Measurements from ENCODE around the gene SLC38A3. TPM values are rescaled to one million over a fixed set of nuclear protein-coding genes. Genes with fewer than 3 reads are reported as not detected.

Gene SLC38A3
- total and polyA plus RNA-seq, 2 donors (not counting 3 experiments of a cell fraction or from before 2014, with no cell fraction given): 0.60 to 1.1 TPM

DNA sequence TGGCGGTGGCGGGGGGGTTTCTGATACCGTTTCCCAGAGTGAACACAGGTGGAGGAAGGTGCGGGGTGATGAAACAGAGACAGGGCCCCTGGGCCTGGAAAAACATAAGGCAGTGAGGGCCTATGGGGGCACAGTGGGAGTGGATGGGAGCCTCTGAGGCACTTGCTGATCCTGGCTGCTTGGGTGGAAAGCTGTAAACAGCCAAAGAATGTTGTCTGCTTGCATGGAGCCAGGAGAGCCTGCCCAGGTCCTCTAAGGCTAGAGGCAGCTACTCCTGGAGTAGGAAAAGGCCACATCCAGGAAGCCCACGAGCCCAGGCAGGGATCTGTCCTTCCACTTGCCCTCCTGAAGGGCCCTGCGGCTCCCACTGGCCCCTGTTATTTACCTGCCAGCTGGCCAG lies 60.9 kb downstream of the SLC38A3 start:
- Histone ChIP-seq H3K9ac (replicated peaks; ENCODE audit: extremely low read depth, insufficient read depth, low read length) (no peak overlapping the region), H2AFZ (ENCODE audit: low read depth, low read length) (no peak overlapping the region), H4K20me1 (replicated peaks; ENCODE audit: control insufficient read depth, extremely low read depth, insufficient read depth, low read length) (no peaks in the 10 kb centered on the region), H3K9me1 (replicated peaks; ENCODE audit: control insufficient read depth, extremely low read depth, insufficient read depth, low read length) (no peaks in the 10 kb centered on the region), H3K79me2 (ENCODE audit: control insufficient read depth, insufficient read depth, low read length) (no peaks in the 10 kb centered on the region), H3K27ac (ENCODE audit: insufficient read depth, low read depth, low read length) (no peak overlapping the region), H3K4me2 (ENCODE audit: insufficient read depth, low read length) (no peak overlapping the region), H3K27me3 (ENCODE audit: control insufficient read depth in 2 of 2, insufficient read depth in 2 of 2, low read length in 2 of 2) (peaks cover 3 to 6% of the 10 kb centered on the region in 2 experiments), H3K36me3 (ENCODE audit: control insufficient read depth in 2 of 2, extremely low read depth in 1 of 2, insufficient read depth in 2 of 2, low read length in 2 of 2) (no peaks in the 10 kb centered on the region), H3K9me3 (replicated peaks; ENCODE audit: control insufficient read depth, insufficient read depth, low read length) (no peaks in the 10 kb centered on the region), H3K4me1 (ENCODE audit: control insufficient read depth, extremely low read depth, insufficient read depth, low read length) (no peaks in the 10 kb centered on the region), H3K4me3 (replicated peaks in 1 of 3; ENCODE audit: insufficient read depth in 1 of 3, low read depth in 1 of 3, low read length in 3 of 3) (no peak overlapping the region)
- no TSS peak for BruUV-seq (replicated peaks)
- no peak for DNase-seq (ENCODE audit: low read depth, low spot score)
- ChIA-PET POLR2A (no interaction called here), CTCF (interaction anchor here (0.6 to 1.8 kb wide), 4 partner anchors 19 to 41 kb away, joined by 3 to 12 read pairs (median 4); no protein-coding TSS in a partner anchor)
- dilution Hi-C loops (cut with MboI; ENCODE audit: extremely low pct_ligation_motif_present, low sequenced_read_pairs): no loop called here
- intact Hi-C loops (cut with micrococcal nuclease): loop anchor here (10.0 kb wide), 1 partner anchor 141 kb away; no protein-coding TSS in a partner anchor
- no peak for FAIRE-seq
- no peak for TF ChIP-seq GATA2 (IDR thresholded peaks at IDR 0.05; ENCODE audit: insufficient read depth, insufficient read length, low read depth, low read length)

- intact Hi-C loops (cut with micrococcal nuclease) (loop anchor here (10.0 kb wide), 1 partner anchor 142 kb away; no protein-coding TSS in a partner anchor), dilution Hi-C loops (cut with MboI; ENCODE audit: extremely low pct_ligation_motif_present, low sequenced_read_pairs) (no loop called here)
- no peaks in the 10 kb centered on the region for H3K79me2 ChIP-seq (ENCODE audit: control insufficient read depth, insufficient read depth, low read length)
- no peaks in the 10 kb centered on the region for H3K9me1 ChIP-seq (replicated peaks; ENCODE audit: control insufficient read depth, extremely low read depth, insufficient read depth, low read length)
- no peak overlapping the region for H3K27ac ChIP-seq (ENCODE audit: insufficient read depth, low read depth, low read length)
- DNase-seq (ENCODE audit: low read depth, low spot score): no peak
- no peak overlapping the region for H3K9ac ChIP-seq (replicated peaks; ENCODE audit: extremely low read depth, insufficient read depth, low read length)
- H3K36me3 ChIP-seq (ENCODE audit: control insufficient read depth in 2 of 2, extremely low read depth in 1 of 2, insufficient read depth in 2 of 2, low read length in 2 of 2): no peaks in the 10 kb centered on the region
- ChIA-PET CTCF (interaction anchor here (1.2 to 1.8 kb wide), 3 partner anchors 20 to 41 kb away, joined by 3 to 12 read pairs (median 6); no protein-coding TSS in a partner anchor), POLR2A (interaction anchor here (1.0 to 1.1 kb wide), 2 partner anchors 31 to 34 kb away, joined by 5 read pairs; no protein-coding TSS in a partner anchor)
- no peak overlapping the region for H3K4me2 ChIP-seq (ENCODE audit: insufficient read depth, low read length)
- H2AFZ ChIP-seq (ENCODE audit: low read depth, low read length): no peak overlapping the region
- no peaks in the 10 kb centered on the region for H4K20me1 ChIP-seq (replicated peaks; ENCODE audit: control insufficient read depth, extremely low read depth, insufficient read depth, low read length)
- no TSS peak for BruUV-seq (replicated peaks)
- no peak for TF ChIP-seq FOS (IDR thresholded peaks at IDR 0.05; ENCODE audit: borderline replicate concordance, insufficient read depth, low read length)
- TF ChIP-seq POLR2A (IDR thresholded peaks at IDR 0.05; ENCODE audit: low read depth, low read length): no peak
- no peak for TF ChIP-seq GATA2 (IDR thresholded peaks at IDR 0.05; ENCODE audit: insufficient read depth, insufficient read length, low read depth, low read length)
- TF ChIP-seq MYC (IDR thresholded peaks at IDR 0.05; ENCODE audit: low read depth, low read length): no peak
- no peak for TF ChIP-seq POLR2AphosphoS5 (IDR thresholded peaks at IDR 0.05; ENCODE audit: insufficient read depth, low read depth, low read length)
- TF ChIP-seq JUN (IDR thresholded peaks at IDR 0.05; ENCODE audit: borderline replicate concordance, insufficient read depth, insufficient read length, low read depth): no peak
- TF ChIP-seq EZH2 (IDR thresholded peaks at IDR 0.05; ENCODE audit: borderline replicate concordance, low read depth, low read length, severe bottlenecking): no peak
- peaks cover 3 to 6% of the 10 kb centered on the region in 2 experiments for H3K27me3 ChIP-seq (ENCODE audit: control insufficient read depth in 2 of 2, insufficient read depth in 2 of 2, low read length in 2 of 2)
- no peak overlapping the region for H3K4me3 ChIP-seq (replicated peaks in 1 of 3; ENCODE audit: insufficient read depth in 1 of 3, low read depth in 1 of 3, low read length in 3 of 3)
- FAIRE-seq: no peak
- no peaks in the 10 kb centered on the region for H3K4me1 ChIP-seq (ENCODE audit: control insufficient read depth, extremely low read depth, insufficient read depth, low read length)
- no peaks in the 10 kb centered on the region for H3K9me3 ChIP-seq (replicated peaks; ENCODE audit: control insufficient read depth, insufficient read depth, low read length)
Measured at GRCh38 chr3:50266836-50267235, 61.8 kb downstream of the SLC38A3 start.
